GM06990 (cell line): ENCODE measurements around the gene CCDC74A.
"Not testable (repeated sequence)": the region's sequence is repeated elsewhere in the genome, so short reads cannot be mapped to it uniquely, and the experiment has no call there.

Source experiments
- DNase-seq: peaks from one replicate; pipeline ENCODE4 v3.0.0-alpha.2; 2011; ENCODE audit not compliant: insufficient read length; ENCODE audit errors: extremely low read depth
- H3K27me3 ChIP-seq: replicated peaks from 2 replicates; pipeline ENCODE4 v1.6.0; 2011; ENCODE audit warnings: low read length; ENCODE audit not compliant: control insufficient read depth, insufficient read depth
- H3K36me3 ChIP-seq: 2 replicates; pipeline ENCODE4 v1.5.1; 2011; ENCODE audit warnings: low read length; ENCODE audit not compliant: control insufficient read depth, insufficient read depth
- H3K4me3 ChIP-seq: replicated peaks from 2 replicates; pipeline ENCODE4 v1.5.1; 2011; ENCODE audit warnings: low read depth, mild to moderate bottlenecking, control low read depth, low read length
- CTCF ChIP-seq: IDR thresholded peaks from 2 replicates; pipeline ENCODE4 v1.5.1; 2011; ENCODE audit warnings: low read length, control low read depth, mild to moderate bottlenecking, inconsistent platforms; ENCODE audit not compliant: insufficient read depth, poor library complexity, severe bottlenecking

CCDC74A gene

DNA sequence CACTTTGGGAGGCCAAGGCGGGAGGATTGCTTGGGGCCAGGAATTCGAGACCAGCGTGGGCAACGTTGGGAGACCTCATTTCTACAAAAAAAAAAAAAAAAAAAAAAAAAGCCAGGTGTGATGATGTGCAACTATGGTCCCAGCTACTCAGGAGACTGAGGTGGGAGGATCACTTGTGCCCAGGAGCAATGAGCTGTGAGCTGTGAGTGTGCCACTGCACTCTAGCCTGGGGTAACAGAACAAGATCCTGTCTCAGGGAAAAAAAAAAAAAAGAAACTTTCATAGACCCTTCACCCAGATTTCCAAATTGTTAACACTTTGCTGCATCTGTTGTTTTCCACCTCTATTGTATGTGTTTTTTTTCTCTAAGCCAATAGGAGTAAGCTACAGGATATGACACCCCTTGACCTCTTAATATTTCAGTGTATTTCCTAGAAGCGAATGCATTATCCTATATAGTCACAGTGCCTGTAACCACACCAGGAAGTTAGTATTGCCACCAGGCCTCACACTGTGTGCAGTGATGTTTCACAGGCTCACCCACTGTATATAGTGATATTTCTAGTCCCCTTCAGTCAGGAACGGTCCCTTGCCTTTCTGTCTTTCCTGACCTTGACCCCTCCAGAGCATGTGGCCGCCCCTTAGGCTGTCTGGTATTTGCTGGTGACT, 23.5 kb upstream of the CCDC74A start:
- not testable (repeated sequence) for H3K4me3 ChIP-seq, DNase-seq, H3K27me3 ChIP-seq
- peaks cover 19% of the 10 kb centered on the region for H3K36me3 ChIP-seq

GRCh38 chr2:131509615-131510014, 18.1 kb upstream of the CCDC74A start:
- no peak for DNase-seq
- H3K27me3 ChIP-seq = no peaks in the 10 kb centered on the region
- no peak overlapping the region for H3K4me3 ChIP-seq
- peaks cover 11% of the 10 kb centered on the region for H3K36me3 ChIP-seq
- TF ChIP-seq CTCF = no peak

- not testable (repeated sequence) for H3K36me3 ChIP-seq, DNase-seq, H3K4me3 ChIP-seq, H3K27me3 ChIP-seq
Measured at GRCh38 chr2:131511291-131511968, 16.3 kb upstream of the CCDC74A start.

DNA sequence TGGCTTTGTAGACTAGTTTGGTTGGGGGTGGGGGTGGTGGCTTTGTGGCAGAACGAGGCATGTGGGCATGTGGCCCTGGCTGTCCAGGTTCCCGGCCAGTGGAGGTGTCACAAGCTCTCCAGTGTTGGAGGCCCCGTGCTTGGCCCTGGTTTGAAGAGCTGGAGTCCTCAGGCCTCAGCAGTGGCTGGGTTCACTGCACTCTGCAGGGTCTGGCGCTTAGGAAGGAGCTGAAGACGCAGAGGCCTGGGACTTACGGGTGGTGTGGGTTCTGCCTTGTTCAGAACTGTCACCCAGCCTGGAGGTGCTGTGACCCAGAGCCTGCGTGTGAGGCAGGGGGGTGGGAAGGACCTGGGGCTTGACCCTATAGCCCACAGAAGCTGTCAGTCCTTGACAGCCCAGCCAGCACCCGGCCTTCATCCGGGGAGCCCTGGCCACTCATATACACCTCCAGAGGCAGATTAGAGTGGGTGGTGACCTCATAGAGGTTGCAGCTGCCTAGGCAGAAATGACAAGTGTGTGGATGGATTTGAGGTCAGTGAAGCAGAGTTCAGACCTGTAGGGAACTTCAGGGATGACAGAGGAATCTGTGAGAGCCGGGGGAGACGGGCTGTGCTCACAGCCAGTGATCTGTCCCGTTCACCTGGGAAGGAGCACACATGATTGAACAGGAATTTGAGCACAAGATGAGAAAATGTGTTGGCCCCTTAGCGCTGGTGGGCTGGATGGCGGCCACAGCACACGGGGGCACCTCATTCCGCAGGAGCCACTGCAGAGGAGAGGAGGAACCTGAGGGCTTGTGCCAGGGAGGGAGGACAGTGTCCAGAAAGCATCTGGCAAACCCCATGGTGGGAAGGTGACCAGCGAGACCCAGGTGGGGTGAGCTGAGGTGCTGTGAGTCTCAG, 15.5 kb upstream of the CCDC74A start:
- not testable (repeated sequence) for H3K36me3 ChIP-seq, DNase-seq, H3K27me3 ChIP-seq, H3K4me3 ChIP-seq

- DNase-seq, H3K27me3 ChIP-seq, H3K36me3 ChIP-seq, H3K4me3 ChIP-seq: not testable (repeated sequence)
Measured at GRCh38 chr2:131514408-131515166, 13.1 kb upstream of the CCDC74A start.

GRCh38 chr2:131515235-131515634, 12.5 kb upstream of the CCDC74A start:
- DNase-seq, H3K36me3 ChIP-seq, H3K4me3 ChIP-seq, H3K27me3 ChIP-seq: not testable (repeated sequence)

GRCh38 chr2:131516011-131516410, 11.7 kb upstream of the CCDC74A start:
- H3K36me3 ChIP-seq = peaks cover 11% of the 10 kb centered on the region
- H3K4me3 ChIP-seq = no peak overlapping the region
- TF ChIP-seq CTCF = no peak
- no peaks in the 10 kb centered on the region for H3K27me3 ChIP-seq
- no peak for DNase-seq
